Activated naive CD4-positive, alpha-beta T cell treated with anti-CD3 and anti-CD28 coated beads, Interleukin-2, amount 50 U/mL, for 16 hours (primary cell): ENCODE results near the gene TMPRSS9.
A peak's percentile ranks its signal among the peaks of the same experiment; 100 is the strongest.
"Not testable (repeated sequence)": the region's sequence is repeated elsewhere in the genome, so short reads cannot be mapped to it uniquely, and the experiment has no call there.

Experiments
- DNase-seq: peaks from one replicate; pipeline ENCODE4 v3.0.0-alpha.2; 2020

The TMPRSS9 gene

GRCh38 chr19:2468596-2468995, 108.5 kb downstream of the TMPRSS9 start:
- no peak for DNase-seq

- no peak for DNase-seq
Observed at GRCh38 chr19:2469102-2469914, 109.2 kb downstream of the TMPRSS9 start.

- DNase-seq, result not testable (repeated sequence)
Observed at GRCh38 chr19:2469915-2470200, 109.8 kb downstream of the TMPRSS9 start.

GRCh38 chr19:2474232-2475017, 114.4 kb downstream of the TMPRSS9 start:
- DNase-seq, result peak; percentile 93

GRCh38 chr19:2475018-2475701, 115.1 kb downstream of the TMPRSS9 start:
- peak; percentile 73 for DNase-seq
